Measurements from ENCODE around the gene RIOX2.

RIOX2 gene

DNA sequence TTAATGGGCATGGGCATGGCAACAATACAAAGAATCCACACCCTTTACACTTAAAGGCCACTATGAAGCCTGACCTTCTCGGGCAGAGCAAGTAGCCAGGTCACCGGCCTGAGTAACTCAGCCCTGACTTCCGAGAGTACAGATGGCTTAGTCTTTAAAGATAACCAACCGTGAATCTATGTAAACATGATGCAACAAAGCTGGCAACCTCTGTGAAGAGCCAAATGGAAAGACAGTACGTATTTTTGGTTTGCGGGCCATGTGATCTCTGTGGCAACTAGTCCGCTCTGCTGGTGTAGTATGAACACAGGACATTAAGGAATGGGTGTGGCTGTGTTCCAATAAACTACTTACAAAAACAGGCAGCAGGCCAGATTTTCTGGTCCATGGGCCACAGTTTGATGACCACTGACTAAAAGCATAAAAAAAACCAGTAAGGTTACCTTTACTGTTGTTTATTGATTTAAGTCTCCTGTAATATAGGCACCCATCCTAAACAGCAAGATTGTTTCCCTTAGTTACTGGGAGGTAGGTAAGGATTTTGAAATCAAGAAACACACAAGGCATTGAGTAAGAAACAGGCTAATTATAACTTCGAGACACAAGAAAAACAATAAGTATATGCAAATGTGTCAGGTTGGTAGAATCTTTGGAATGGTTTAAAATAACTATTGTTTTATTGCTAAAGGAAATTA is 14.5 kb downstream of the RIOX2 start:
- in situ Hi-C loops (cut with HindIII; ENCODE audit: low sequenced_read_pairs): no loop called here

DNA sequence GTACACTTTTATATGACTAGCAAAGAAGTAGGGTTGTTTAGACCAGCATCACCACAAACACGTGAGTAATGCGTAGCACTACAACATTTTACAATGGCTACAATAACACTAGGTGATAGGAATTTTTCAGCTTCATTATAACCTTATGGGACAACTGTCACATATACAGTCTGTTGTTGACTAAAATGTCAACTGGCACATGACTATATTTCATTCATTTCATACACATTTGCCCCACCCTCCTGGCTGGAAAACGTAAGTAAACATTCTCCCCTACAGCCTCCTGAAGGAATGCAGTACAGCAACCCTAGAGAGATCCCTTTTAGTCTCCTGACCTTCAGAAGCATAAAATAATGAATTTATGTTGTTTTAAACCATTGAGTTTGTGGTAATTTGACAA is 16.2 kb downstream of the RIOX2 start:
- in situ Hi-C loops (cut with HindIII; ENCODE audit: low sequenced_read_pairs): no loop called here

DNA sequence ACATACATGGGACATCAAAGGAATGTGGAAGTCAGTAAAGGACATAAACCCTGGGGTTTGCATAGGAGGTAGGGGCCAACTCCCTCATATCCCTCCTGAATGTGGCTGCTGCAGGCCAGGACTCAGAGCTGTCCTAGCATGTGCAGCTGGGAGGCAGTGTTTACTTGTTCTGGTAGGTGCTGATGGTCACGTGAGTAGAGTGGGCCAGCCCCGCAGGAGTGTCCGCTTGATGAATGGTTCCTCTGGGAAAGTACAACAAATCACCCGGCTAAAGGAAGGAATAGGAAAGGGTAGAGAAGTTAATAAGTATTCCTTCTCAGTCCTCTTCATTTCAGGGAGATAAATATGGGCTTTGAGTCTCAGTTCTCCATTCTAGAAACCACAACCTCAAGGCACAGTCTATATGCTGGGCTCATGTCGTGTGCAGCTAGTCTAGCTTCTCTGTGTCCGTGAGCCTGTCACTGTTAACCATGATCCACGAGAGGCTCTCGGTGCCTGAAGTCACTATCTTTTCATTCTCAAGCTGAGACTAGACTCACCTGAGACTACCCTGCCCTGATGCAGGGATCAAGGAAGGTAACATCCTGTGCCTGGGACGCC is 17.9 kb downstream of the RIOX2 start:
- in situ Hi-C loops (cut with HindIII; ENCODE audit: low sequenced_read_pairs): no loop called here

DNA sequence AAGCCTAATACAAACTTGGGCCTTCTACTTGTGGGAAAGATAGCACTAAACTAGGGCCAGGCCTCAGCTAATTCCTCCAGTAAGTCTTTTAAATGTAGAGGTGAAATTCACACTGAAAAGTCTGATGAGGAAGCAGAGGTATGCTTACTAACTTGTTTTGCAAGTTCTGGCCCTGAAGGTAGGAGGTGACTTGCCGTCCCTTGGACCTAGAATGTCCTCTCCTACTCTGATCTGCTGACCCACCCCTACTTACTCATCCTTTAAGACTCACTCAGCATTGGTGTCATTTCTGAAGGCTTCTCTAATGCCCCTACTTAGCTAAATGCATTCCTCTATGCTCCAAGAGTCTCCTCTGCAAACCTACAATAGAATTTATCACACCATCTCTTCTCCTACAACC is 19.4 kb downstream of the RIOX2 start:
- in situ Hi-C loops (cut with HindIII; ENCODE audit: low sequenced_read_pairs): no loop called here

DNA sequence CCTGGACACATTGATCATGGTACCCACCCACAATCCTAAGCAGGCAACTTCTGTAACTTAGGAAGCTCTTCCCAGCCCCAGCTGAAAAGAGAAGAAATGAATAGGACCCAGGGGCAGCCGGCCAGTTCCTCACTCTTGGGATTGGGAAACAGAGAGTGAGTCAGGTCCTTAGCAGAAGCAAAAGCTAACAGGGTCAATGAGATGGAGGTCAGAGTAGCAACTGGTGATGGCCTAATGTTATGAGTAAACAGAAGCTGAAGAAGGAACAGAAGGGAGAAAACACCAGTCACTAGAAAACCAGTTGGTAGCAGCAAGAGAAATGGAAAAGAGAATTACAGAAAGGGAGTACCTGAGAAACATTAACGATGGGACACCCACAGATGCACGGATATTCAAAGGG is 20.0 kb downstream of the RIOX2 start:
- in situ Hi-C loops (cut with HindIII; ENCODE audit: low sequenced_read_pairs): no loop called here

DNA sequence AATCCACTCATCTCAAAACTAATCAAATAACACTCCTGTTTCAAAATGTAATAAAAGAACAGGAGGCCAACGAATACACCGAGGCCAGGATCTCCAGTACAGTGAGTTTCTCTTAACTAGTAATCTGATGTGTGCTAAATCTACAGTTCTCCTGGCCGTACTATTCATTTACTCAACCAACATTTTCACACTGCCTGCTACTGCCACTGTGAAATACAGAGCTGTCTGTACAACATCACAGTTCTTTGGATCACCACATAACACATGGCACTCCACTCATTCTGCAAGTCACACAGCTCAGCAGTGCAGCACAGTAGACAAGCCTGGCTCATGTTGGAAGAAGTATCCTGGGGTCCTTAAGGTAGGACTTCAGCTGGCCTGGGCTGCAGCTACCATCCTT is 21.9 kb downstream of the RIOX2 start:
- in situ Hi-C loops (cut with HindIII; ENCODE audit: low sequenced_read_pairs): no loop called here

DNA sequence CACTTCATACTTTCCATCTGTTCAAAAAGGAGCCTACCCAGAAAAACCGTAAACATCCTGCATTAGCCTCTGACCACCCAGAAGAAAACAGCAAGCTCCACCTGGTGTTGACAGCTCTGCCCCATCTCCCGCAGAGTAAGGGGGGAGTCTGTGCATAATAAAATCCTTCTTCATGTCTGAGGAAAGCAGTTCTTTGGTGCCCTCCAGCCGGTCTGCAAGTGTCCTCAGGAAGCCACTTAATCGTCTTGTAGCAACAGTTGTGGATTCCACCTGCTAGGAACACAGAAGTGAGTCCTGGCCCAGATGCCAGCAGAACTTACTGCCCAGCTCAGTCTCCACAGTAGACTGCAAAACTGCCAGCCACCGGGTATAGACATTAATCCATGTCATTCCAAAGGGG is 22.5 kb downstream of the RIOX2 start:
- in situ Hi-C loops (cut with HindIII; ENCODE audit: low sequenced_read_pairs): no loop called here

DNA sequence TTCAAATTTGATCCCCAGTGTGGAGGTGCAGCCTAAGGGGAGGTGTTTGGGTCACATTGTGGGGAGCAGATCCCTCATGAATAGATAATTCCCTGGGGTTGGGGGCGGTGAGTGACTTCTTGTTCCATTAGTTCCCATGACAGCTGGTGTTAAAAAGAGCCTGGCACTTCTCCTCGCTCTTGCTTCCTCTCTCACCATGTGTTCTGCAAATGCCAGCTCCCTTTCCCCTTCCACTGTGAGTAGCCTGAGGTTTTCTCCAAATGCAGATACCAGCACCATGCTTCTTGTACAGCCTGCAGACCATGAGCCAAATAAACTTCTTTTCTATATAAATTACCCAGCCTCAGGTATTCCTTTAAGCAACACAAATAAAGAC is 23.1 kb downstream of the RIOX2 start:
- in situ Hi-C loops (cut with HindIII; ENCODE audit: low sequenced_read_pairs): no loop called here

DNA sequence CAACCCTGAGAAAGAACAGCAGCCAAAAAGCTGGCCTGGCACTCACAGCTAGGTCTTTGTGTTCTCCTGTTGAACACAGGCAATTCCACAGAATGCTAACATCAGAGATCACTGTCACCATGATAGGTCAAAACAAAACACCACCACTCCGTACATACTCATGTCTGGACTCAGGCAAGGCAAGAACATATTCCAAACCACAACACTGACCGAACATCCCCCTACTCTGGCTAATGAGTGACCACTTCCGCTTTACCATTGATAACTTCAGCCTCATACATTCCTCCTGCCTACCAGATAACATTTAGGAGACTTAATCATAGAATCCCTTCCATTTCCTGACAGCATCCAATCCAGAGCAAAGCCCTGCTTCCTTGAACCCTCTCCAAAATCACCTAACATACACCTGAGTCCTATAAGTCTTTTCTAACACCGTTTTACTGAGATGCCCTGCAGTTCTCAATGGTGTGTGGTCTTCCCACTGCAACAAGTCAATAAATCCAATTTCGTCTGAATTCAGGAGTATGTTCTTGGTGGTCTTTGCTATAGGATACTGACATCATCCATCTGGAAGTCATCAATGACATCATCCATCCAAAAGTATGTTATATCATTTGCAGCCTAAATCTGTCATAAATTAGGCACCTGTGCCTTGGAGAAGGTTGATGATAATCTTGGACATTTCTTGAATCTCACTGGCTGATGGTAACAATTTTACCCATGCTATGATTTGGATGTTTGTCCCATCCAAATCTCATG is 23.7 kb downstream of the RIOX2 start:
- in situ Hi-C loops (cut with HindIII; ENCODE audit: low sequenced_read_pairs): no loop called here

DNA sequence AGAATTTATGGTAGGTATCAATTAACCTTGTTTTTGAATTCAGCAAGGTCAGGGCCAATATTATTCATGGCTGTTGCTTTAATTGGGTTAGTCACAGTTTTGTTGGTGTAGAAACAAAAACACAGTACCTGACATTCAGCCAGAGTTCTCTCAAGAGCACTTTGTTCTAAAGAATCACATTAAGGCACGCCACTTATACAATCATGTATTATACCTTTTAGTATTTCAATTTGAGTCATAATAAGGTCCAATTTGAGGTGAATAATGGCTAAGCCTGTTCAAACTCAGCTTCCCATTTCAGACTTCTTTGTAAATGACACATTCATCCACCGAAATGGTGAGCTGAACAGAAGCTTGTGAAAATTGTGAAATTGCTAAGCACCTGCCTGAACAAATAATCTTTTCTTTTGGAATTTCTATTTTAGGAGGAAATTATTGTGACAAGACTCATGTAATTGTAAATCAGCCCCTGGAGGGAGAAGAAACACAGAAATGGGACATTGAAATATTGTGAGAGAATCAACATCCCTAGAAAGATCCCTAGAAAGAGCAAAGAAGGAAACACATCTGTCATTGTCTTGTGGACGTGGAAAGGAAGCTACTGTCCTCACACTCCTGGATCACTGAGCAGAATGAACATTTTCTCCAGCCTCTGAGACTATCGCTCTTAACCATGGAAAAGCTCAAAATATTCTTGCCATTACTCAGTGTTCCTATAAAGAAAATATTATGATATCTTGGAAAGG is 29.3 kb downstream of the RIOX2 start:
- in situ Hi-C loops (cut with HindIII; ENCODE audit: low sequenced_read_pairs): no loop called here

DNA sequence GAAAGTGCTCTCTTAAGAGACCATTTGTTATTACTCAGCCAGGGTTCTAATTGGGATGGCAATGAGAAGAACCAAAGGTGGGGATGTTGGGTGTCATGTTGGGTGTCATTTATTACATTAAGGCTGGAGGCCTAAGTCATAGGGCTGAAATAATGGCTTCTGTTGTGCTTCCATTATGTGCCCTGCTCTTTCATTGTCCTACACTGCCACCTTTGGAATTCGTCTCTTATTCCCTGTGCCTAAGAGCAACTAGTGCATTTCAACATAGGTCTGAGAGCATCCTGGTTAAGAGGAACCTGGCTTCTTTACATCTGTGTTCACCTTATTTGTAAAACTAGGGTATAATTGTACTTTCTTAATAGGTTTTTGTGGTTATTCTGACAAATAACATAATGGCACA is 32.2 kb downstream of the RIOX2 start:
- in situ Hi-C loops (cut with HindIII; ENCODE audit: low sequenced_read_pairs): no loop called here

DNA sequence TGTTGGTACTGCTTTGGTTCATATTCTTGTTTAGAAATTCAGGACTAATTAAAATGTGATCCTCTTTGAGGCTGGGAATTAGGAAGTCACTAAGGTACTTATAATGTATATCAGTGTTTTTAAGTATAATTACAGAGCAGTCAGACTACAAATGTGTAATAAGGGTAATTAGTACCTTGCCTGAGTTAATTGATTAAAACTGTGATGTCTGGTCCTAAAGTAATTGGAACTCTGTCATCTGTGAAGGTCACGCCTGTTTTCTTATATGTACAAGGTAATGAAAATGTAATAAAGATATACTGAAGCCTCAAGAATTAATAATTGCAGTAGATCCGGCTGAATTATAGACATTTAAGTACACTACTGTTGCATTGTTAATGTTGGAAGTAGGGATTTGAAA is 32.8 kb downstream of the RIOX2 start:
- in situ Hi-C loops (cut with HindIII; ENCODE audit: low sequenced_read_pairs): no loop called here

DNA sequence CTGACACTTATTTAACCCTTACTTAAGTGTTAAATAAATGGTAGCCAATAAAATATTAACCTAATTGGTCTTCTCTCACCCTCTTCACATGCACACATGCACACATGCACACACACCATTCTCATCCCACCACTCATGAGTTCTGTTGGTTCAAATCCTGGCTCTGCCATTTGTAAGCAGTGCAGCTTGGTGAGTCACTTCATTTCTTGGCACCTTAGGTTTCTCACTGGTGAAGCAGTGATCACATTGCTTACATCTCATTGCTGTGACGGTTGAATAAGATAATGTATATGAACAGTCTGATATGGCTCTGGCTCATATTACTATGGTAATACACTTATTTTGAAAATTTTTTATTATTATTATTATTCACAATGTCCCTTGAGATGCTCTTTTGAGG is 33.8 kb downstream of the RIOX2 start:
- in situ Hi-C loops (cut with HindIII; ENCODE audit: low sequenced_read_pairs): no loop called here

DNA sequence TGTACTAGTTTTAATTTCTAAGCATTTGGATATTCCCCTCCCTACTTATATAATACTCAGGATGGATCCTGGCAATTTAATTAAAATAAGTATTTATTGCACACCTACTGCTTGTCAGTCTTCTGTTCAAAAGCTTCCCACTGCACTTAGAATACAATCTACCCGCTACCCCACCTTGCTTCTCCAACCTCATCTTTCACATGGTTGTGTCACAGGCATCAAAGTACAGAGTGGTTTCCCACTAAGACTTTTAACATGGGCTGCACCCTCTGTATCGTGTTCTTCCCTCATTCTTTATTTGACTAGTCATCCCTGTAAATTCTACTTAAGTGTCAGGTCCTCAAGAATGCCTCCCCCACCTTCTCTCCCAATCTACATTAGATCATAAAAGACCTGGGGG is 35.0 kb downstream of the RIOX2 start:
- in situ Hi-C loops (cut with HindIII; ENCODE audit: low sequenced_read_pairs): no loop called here

DNA sequence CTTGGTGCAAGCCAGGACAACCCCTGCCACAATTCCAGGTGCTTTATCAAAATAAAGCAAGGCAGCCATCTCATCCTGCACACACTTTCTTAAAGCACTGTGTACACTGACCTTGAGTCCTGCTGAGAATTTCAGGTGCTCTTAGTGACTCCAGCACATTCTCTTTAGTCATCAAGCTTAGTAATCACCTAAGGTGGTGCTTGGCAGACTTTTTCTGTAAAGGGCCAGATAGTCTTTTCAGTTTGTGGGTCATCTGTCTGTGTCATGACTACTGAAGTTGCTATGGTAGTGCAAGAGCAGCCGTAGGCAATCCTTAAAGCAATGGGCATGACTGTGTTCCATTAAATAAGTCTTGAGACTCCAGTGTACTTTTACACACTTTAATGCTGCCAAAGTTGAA is 36.4 kb downstream of the RIOX2 start:
- in situ Hi-C loops (cut with HindIII; ENCODE audit: low sequenced_read_pairs): no loop called here

DNA sequence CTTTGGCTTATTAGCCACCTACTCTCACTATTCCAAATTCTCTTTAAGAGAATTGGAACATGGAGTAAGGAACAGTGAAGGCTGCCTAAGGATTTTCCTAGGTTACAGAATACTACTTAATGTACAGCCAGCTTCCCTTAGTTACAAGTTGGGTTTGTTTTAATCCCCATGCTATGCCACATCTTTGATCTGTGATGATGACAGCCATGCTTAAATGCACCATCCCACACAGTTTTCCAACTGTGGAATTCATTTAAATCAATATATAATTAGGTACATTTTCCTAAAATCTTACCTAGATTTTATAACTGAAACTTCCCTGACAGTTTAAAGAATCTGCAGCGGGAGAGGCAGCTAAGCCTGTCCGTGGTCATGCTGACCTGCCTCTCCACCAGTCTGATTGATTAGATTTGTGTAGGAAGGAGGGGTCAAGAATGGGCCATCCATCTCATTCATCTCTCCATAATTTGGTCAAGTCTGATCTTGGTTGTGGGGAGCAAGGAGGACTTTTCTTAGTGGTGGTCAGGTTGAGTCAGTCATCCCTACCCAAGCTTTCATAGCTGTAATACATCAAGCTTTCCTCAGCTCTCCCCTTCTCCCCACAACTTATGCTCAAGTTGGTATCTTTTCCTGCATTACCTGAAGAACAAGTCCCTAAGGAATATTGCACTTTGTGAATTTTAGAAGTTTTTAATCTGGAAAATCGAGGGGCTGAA is 37.1 kb downstream of the RIOX2 start:
- in situ Hi-C loops (cut with HindIII; ENCODE audit: low sequenced_read_pairs): no loop called here

DNA sequence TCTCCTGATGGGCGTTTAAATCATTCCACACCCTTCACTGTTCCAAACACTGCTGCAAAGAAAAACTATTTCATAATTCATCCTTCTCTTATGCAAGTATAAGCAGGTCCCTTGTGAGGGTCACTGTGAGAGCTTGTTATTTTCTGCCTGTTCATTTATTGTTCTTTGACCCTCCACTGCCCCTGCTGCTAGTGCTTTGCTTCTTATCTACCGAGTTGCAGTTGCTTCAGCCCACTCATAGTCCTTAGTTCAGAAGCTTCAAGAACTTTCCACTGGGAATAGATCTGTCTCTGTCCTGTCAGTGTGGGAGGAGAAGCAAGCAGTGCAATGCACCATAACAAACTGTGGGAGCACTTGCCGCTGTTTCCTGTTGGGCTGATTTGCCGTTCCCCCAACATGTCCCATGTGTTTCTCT is 39.8 kb downstream of the RIOX2 start:
- in situ Hi-C loops (cut with HindIII; ENCODE audit: low sequenced_read_pairs): no loop called here

DNA sequence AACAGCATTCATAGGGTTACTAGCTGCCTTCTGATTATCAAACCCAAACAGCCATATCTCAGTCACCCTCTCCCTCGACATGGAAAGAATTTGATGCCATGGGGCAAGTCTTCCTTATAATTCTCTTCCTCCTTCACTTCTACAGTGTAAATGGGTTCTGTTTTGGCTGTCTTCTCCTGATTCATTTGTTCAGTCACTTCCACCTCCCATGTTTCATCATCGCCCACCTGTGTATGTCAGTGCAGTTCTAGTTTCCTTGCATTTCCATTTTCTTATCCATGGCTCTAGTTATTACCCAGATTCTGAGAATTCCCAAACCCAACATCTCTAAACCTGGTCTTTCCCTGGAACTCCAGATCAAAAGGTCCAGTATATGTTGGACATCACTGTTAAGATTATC is 41.0 kb downstream of the RIOX2 start:
- in situ Hi-C loops (cut with HindIII; ENCODE audit: low sequenced_read_pairs): no loop called here

DNA sequence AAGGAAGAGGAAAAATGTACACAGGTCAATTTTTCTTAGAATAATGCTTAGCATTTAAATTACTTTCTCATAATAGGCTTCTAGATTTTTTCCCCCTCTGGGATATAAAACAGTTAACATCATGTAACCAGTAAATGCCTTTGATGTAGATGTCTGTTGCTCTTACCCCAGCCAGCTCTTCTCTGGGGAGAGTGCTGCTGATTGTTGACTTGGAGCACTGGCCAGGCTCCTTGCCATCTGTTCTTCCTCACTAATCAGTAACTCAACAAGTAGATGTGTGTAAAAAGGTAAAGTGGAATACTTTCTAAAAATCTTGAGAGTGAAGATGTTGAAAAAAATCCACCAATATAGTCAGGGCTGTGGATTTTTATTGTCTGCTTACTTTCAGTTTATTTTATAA is 42.2 kb downstream of the RIOX2 start:
- in situ Hi-C loops (cut with HindIII; ENCODE audit: low sequenced_read_pairs): no loop called here

DNA sequence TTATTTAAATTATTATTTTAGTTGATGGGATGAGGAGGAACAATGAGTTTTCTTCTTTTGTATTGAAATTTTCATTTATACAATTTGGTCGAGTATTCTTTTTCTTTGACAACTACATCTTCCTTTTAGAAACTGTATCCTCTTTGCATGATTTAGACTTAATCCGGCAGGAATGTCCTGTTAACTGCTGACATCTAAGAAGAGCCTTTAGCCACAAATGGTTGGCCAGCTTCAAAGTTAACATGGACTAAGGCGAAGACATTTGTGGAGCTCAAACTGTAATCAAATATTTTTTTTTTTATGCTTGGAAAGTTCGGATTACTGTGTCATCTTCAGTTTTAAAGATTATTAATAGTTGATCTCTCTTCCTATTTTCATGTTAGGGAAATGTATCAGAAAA is 43.2 kb downstream of the RIOX2 start:
- in situ Hi-C loops (cut with HindIII; ENCODE audit: low sequenced_read_pairs): loop anchor here (5.0 kb wide), 1 partner anchor 93 kb away; no protein-coding TSS in a partner anchor

DNA sequence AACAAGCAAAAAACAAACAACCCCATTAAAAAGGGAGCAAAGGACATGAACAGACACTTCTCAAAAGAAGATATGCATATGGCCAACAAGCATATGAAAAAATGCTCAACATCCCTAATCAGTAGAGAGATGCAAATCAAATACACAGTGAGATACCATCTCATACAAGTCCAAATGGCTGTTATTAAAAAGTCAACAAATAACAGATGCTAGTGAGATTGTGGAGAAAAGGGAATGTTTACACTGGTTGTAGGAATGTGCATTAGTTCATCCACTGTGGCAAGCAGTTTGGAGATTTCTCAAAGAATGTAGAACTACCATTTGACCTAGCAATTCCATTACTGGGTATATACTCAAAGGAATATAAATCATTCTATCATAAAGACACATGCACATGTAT is 44.5 kb downstream of the RIOX2 start:
- in situ Hi-C loops (cut with HindIII; ENCODE audit: low sequenced_read_pairs): loop anchor here (5.0 kb wide), 1 partner anchor 95 kb away; no protein-coding TSS in a partner anchor

Measured in endothelial cell of hepatic sinusoid (primary cell).